Choroid plexus epithelial cell (primary cell): ENCODE measurements around the gene PRKG1.

Experiments used
- DNase-seq: peaks from one replicate; pipeline ENCODE4 v3.0.0-alpha.2; 2010; ENCODE audit warnings: low read depth
- H3K4me3 ChIP-seq: 2 replicates; pipeline ENCODE4 v1.5.1; 2011; ENCODE audit warnings: low read depth, mild to moderate bottlenecking, control low read depth, low read length, moderate library complexity
- TF ChIP-seq, protein P1 (sequence below): conservative IDR thresholded peaks from 2 replicates; pipeline ENCODE4 v1.5.1; 2011; ENCODE audit warnings: low read depth, mild to moderate bottlenecking, control low read depth, inconsistent platforms, low read length, moderate library complexity

Gene PRKG1

GRCh38 chr10:51888263-51888662 is 814.0 kb downstream of the PRKG1 start:
- no peak for DNase-seq
- TF ChIP-seq, protein P1, sequence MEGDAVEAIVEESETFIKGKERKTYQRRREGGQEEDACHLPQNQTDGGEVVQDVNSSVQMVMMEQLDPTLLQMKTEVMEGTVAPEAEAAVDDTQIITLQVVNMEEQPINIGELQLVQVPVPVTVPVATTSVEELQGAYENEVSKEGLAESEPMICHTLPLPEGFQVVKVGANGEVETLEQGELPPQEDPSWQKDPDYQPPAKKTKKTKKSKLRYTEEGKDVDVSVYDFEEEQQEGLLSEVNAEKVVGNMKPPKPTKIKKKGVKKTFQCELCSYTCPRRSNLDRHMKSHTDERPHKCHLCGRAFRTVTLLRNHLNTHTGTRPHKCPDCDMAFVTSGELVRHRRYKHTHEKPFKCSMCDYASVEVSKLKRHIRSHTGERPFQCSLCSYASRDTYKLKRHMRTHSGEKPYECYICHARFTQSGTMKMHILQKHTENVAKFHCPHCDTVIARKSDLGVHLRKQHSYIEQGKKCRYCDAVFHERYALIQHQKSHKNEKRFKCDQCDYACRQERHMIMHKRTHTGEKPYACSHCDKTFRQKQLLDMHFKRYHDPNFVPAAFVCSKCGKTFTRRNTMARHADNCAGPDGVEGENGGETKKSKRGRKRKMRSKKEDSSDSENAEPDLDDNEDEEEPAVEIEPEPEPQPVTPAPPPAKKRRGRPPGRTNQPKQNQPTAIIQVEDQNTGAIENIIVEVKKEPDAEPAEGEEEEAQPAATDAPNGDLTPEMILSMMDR, result no peak
- no peak overlapping the region for H3K4me3 ChIP-seq

DNA sequence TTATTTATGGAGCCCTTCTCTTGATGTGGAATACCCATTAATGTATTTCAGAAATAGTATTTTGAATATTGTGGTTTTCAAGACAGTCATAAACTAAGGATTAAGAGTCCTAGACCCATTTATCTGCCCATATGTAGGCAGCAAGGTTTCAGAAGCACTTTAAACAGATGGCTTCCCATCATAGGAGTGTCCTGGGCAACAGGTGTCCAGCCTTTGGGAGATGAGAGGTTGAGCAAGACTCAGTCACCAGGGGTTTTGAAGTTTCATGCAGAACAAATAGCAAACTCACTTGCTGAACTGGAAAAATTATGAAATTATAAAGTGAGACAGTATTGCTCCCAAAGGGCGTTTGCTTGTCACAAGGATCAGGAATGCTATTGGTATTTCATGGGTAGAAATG is 818.0 kb downstream of the PRKG1 start:
- no peak overlapping the region for H3K4me3 ChIP-seq
- DNase-seq, result no peak
- TF ChIP-seq, protein P1, result no peak

- TF ChIP-seq, protein P1, result peak; percentile 71
- DNase-seq, result peak; percentile 76
- no peak overlapping the region for H3K4me3 ChIP-seq
Observed at GRCh38 chr10:51892965-51893658, 818.8 kb downstream of the PRKG1 start.

GRCh38 chr10:51894771-51895578 is 820.7 kb downstream of the PRKG1 start:
- peak; percentile 79 for DNase-seq
- TF ChIP-seq, protein P1, result no peak

GRCh38 chr10:51896849-51897248 is 822.6 kb downstream of the PRKG1 start:
- no peak overlapping the region for H3K4me3 ChIP-seq
- TF ChIP-seq, protein P1, result no peak
- peak; percentile 65 for DNase-seq

More at GRCh38 chr10:51894771-51895578, 820.7 kb downstream of the PRKG1 start:
- no peak overlapping the region for H3K4me3 ChIP-seq

- DNase-seq, result no peak
- H3K4me3 ChIP-seq, result no peak overlapping the region
- TF ChIP-seq, protein P1, result no peak
Observed at GRCh38 chr10:51897560-51897959, 823.3 kb downstream of the PRKG1 start.
